Stimulated activated CD4-positive, alpha-beta T cell treated with anti-CD3 and anti-CD28 coated beads, Interleukin-12 subunit alpha, Interleukin-12 subunit beta, amount 100 ng/mL, for 24 hours (primary cell): Measurements from ENCODE around the gene ZNF32.
"Not testable (repeated sequence)": the region's sequence is repeated elsewhere in the genome, so short reads cannot be mapped to it uniquely, and the experiment has no call there.

Experiments
- DNase-seq, 2 experiments: peaks; one replicate each; pipeline ENCODE4 v3.0.0-alpha.2; 2020; ENCODE audit warnings: low read depth in 2 of 2

The ZNF32 gene

DNA sequence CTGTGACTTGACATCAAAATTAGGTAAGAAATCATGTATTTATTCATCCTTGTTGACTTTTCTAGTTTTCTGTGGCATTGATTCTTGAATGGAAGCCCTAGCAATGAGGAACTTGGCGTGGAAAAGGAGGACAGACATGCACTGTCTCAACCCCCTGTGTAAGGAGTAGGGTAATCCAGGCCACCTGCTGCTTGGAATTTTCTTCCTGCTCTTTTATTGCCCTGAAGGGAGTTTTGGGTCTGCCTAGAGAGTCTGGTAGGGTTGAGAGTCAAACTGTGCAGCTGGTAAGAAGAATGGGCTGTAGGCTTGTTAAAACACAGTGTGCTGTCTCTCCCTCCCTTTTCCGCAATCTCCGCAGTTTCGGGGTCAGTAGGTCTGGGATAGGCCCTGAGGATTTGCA is 19.7 kb downstream of the ZNF32 start:
- DNase-seq, result no peak

DNA sequence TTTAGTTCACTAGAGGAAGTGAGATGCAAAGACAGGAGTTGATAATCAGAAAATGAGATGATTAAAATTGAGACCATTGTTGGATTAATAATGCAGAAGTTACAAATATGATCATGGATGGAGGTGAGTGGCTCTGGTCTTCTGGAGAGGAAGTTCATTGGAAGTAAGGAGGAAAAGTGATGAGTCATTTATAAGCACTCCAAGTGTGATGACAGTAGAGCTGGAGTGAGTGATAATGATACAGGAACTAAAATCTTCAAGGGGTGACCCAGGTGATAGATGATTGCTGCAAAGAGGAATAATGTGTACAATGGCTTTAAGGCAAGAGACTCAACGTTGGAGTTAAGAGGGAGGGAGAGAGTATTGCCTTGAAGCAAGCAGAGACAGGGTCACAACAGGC is 20.7 kb downstream of the ZNF32 start:
- DNase-seq, result no peak

DNA sequence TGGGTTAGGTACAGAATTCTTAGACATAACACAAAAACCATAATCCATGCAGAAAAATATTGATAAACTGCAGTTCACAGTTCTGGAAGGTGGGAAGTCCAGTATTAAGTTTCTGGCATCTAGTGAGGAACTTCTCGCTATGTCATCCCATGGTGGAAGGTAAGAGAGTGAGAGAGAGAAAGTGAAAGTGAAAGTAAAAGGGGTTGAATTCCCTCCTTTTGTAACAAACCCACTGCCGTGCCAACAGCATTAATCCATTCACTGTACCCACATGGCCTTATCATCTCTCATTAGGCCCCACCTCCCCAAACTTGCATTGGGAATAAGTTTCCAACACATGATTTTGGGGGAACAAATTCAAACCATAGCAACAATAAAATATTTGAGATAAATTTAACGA is 25.3 kb downstream of the ZNF32 start:
- no peak for DNase-seq

DNA sequence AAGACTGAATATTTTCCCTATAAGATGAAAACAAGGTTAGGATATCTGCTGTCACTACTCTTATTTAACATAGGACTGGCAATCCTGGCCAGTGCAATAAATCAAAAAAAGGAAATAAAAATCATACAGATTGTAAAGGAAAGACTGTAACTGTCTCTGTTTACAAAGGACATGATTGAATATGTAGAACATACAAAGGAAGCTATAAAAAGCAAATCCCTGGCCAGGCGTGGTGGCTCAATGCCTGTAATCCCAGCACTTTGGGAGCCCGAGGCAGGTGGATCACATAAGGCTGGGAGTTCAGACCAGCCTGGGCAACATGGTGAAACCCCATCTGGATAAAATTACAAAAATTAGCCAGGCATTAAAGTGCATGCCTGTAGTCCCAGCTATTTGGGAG is 26.6 kb downstream of the ZNF32 start:
- DNase-seq, result no peak

DNA sequence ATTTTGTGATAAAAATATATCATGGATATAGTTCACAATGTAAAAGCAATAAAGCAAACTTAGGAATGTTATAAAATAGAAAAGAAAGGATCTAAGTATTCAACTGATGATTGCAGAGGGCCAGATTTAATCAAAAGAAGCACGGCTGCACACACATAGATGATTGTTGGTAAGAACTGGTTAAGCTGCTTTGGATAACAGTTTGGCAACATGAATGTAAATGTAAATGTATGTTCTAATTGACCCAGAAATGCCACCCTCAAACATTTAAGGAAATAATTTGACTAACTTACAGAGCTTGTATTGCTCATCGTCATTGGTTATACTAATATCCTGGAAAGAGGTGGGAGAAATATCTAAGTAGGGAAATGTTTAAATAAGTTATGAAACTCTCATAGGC is 29.3 kb downstream of the ZNF32 start:
- DNase-seq, result no peak

DNA sequence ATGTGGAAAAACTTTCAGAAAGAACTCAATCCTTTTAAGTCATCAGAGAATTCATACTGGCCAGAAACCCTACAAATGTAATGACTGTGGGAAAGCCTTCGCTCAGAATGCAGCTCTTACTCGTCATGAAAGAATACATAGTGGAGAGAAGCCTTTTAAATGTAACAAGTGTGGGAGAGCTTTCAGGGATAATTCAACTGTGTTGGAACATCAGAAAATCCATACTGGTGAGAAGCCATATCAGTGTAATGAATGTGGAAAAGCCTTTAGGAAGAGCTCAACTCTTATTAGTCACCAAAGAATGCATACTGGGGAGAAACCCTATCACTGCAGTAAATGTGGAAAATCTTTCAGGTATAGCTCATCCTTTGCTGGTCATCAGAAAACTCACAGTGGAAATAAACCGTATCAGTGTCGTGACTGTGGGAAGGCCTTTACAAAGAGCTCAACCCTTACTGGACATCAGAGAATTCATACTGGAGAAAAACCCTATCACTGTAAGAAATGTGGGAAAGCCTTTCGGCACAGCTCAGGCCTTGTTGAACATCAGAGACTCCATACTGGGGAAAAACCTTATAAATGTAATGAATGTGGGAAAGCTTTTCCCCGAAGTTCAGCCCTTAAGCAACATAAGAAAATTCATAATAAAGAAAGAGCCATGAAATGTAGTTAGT is 31.8 kb downstream of the ZNF32 start:
- no peak for DNase-seq

DNA sequence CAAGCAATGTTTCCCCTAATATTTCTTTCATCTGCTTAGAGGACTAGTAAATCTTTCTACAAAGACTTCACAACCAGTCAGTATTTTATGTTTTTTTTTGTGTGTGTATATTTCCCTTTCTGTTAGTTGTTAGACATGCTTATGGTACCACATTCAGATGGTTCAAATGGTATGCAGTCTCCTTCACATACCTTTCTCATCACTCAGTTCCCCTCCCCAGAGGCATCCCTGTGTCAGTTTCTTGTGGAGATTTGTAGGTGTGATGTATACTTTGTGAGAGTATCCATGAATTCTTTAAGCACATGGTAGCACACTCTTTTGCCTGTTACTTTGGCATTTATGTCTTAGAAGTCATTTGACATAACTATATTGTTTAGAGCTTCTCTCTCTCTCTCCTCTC is 38.0 kb downstream of the ZNF32 start:
- no peak for DNase-seq

DNA sequence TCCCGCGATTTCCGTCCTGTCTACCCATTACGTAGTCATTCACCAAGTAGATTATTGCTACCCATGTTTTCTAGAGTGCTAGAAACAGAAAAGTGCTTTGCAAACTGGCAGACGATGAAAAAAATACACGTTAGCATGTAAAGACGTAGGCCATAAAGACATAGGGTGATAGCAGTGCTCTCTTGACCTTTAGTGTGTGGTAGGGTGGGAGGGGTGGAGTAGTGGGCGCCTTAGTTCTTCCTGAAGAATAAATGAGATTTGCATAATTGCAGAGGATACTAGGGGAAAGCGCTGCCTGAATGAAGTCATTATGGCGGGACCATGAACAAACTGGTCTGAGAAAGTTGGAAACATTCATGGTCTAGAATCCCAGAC is 41.5 kb downstream of the ZNF32 start:
- DNase-seq, result no peak

DNA sequence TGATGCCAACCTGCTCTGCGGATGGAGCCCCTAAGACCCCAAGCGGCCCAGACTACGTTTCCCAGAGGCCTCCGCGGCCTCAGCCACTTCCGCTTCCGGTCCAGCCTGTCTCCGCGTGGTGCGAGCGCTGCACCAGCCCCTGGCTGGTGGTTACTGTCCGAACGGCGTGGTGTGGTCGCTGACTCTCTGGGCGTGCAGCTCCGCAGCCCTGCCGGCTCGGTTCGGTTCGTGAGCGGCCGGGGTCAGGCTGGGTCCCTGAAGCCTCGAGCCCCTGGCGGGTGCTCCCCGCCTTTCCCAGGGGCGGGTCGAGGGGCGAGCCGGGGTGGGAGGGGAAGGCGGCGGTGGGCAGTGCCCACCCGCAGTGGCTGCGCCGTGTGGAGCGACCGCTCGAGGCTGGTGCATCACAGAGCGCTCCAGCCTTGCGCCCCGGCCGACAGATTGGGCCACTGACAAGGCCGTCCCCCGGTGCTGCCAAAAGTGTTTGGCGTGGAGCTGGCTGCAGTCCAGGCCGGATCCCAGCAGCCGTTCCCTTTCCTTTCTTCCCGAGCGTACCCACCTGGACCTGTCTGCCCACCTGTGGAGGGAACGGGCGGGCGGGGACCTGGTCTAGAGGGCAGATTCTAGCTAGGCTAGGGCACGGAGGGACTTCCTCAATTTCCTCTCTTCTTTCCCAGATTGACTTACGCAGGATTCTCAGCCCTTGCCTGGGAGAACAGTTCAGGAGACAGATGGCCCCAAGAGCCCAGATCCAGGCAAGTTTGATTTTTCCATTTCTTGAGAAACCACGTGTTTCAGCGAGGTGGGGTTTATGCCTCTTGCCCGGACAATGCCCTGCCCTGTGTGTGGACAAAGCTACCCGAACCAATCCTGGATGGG is 42.1 kb downstream of the ZNF32 start, which contains the start of gene ZNF485:
Gene ZNF485 (plus strand): TSS at position 116 of the 876 bp plus-strand sequence. CDS start 613 bp downstream, at position 729.
- peak; percentile 54 to 66 for DNase-seq

DNA sequence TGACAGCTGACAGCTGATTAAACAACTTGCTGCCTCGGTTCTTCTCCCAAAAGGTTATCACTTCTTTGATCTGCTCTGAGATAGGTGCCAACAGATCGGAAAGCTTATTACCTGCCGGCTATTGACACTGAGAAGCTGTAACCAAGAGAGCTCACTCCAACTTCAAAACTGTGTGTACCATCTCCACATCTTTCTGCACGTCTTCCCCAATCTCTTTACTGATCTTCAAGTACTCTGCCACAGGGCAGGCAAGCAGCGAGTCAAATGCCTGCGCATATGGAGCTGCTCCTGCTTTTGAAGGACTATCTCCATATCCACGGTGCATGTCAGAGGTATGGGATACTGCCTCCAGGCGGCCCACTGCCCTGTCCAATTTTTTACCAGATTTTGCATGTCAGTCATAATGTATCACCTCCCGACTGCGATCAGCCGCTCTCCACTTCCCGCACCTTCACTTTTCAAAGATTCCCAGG is 42.8 kb downstream of the ZNF32 start:
- DNase-seq, result no peak

DNA sequence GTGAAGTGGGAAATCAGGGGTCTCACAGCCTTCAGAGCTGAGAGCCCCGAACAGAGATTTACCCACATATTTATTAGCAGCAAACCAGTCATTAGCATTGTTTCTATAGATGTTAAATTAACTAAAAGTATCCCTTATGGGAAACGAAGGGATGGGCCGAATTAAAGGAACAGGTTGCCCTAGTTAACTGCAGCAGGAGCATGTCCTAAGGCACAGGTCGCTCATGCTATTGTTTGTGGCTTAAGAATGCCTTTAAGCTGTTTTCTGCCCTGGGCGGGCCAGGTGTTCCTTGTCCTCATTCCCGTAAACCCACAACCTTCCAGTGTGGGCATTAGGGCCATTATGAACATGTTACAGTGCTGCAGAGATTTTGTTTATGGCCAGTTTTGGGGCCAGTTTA is 47.1 kb downstream of the ZNF32 start:
- DNase-seq, result not testable (repeated sequence)

DNA sequence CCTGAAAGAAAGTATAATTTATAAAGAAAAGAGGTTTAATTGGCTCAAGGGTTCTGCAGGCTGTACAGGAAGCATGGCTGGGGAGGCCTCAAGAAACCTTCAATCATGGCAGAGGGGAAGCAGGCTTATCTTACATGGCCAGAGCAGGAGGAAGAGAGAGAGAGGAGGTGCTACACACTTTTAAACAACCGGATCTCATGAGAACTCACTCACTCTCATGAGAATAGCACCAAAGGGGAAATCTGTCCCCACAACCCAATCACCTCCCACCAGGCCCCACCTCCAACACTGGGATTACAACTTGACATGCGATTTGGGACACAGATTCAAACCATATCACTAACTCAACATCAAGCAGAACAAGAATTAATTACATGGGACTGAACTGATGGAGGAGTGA is 49.3 kb downstream of the ZNF32 start:
- DNase-seq, result no peak

DNA sequence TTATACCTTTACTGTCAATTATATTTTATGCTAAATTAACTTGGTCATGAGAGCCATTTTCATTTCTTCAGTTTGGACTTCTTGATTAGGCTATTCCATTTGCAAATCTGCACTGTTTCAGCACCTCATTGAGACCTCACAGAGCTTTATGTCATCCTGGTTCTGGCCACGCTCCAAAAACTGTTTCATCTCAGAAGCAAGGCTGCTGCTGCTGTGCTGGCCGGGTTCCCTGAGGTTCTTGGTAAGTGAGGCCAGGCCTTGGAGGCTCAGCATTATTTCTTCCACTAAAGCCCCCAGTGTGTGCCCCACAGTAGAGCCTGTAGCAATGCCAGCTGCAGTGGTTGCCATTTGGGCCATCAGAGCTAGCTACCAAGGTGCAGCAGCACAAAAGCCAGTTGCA is 50.2 kb downstream of the ZNF32 start:
- DNase-seq, result no peak

DNA sequence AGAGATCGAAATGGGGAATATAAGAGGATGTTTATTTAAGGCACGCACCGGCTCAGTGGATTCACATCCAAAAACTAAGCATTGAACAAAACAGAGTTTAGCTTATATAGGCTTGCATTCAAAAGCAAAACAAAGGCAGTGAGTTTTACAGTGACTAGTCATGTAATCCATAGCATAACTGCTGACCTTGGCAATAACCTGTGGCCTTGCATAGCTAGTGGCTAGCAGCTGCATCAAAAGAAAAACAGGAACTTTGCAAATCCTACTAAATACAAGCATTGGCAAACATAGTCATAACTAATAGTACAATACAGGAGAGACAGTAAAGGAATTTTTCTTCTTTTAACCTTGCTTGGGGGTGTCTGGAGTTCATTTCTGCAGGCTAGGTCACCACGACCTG is 52.1 kb downstream of the ZNF32 start:
- no peak for DNase-seq

DNA sequence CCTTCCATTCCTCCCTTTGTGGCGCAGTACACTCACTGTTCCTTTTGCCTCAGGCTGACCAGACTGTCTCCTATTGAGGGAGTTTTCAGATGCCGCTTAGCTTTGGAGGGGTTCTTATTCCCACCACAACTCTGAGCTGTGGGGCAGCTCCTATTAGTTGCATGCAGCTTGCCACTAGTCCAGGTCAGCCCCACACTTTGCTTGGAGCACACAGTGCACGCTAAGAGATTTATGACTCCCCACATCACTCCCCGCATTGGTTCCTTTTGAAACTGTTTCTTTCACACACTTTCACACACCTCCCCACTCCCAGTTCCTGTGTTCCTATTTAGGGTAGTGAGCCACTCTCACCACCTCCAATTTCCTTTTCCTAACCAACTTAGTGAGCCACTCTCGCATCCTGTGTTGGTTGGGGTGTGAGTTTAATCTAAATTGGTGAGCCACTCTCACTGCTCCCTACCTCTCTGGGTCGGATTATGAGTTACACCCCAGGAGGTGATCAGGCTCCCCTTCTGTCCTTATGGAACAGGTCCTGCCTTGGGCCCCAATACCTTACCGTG is 52.9 kb downstream of the ZNF32 start:
- DNase-seq, result no peak

DNA sequence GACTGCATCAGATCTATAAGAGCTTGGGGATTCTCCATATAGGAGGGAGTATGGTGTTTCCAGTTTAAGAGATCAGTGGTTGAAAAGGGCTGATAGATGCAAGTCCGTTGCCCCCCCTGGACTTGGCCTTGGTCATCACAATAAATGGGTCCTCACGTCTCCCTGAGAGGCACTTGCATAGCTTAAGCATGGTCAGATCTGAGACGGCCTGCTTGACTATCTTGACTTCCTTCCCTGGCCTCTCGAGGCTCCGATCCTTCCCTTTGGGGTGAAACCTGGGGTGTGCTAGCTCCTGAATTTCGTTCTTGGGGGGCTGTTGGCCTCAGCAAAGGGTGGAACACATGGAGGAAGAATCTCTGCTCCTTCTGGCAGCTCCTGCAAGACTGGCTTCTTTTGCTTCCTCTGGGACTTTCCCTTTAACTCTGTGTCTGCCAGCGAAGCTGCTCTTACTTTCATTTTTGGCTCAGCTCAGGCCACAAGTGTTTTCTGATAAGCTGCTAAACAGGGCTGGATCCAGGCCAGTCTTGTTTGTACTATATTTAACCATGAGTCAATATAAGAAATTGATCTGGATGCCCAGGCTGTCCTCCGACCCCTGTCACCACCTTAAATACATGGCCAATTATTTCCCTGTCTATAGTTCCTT is 53.6 kb downstream of the ZNF32 start:
- no peak for DNase-seq
